Measurements from ENCODE around the gene EHBP1.

GRCh38 chr2:62732262-62732777, 26.8 kb downstream of the EHBP1 start:
- no peak for TF ChIP-seq POLR2AphosphoS5 (IDR thresholded peaks at IDR 0.05; ENCODE audit: low read depth, low read length)
- TF ChIP-seq SIN3A (IDR thresholded peaks at IDR 0.05; ENCODE audit: borderline replicate concordance, insufficient read depth, low read length): no peak
- TF ChIP-seq TAF1 (IDR thresholded peaks at IDR 0.05; ENCODE audit: borderline replicate concordance, insufficient read depth, low read length): no peak
- no peak for TF ChIP-seq REST (IDR thresholded peaks at IDR 0.05; ENCODE audit: insufficient read depth in 1 of 2, low read depth in 2 of 2, low read length in 2 of 2)
- no peak for TF ChIP-seq FOXP2 (optimal IDR thresholded peaks at IDR 0.05; ENCODE audit: borderline replicate concordance, extremely low read depth, extremely low read length, insufficient read depth)
